ENCODE results near the gene ZHX3.

ZHX3 gene

GRCh38 chr20:41182296-41183212 is 135.0 kb downstream of the ZHX3 start:
- DNase-seq = no peak

- no peak for DNase-seq
Observed at GRCh38 chr20:41181567-41181966, 136.0 kb downstream of the ZHX3 start.

- no peak for DNase-seq
Observed at GRCh38 chr20:41180599-41181333, 136.8 kb downstream of the ZHX3 start.

DNA sequence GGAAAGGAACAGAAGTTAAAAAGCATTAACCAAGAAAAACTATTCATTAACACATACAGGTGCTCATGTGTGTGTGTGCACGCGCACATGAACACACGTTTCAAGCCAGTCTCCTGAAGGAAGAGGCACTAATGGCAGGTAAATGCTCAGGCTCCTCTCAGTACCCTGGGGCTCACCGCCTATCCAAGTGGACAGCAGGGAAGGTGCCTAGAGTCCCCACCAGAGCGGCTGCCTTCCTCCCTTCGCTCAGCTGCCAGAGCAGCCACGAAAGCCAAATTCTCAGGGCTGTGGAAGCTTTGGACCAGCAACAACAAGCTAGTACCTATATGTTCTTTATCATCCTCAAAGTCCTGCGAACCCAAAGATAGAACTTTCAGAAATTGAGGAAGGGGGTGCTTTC is 137.6 kb downstream of the ZHX3 start:
- DNase-seq = no peak

- no peak for DNase-seq
Observed at GRCh38 chr20:41178904-41179432, 138.6 kb downstream of the ZHX3 start.

DNA sequence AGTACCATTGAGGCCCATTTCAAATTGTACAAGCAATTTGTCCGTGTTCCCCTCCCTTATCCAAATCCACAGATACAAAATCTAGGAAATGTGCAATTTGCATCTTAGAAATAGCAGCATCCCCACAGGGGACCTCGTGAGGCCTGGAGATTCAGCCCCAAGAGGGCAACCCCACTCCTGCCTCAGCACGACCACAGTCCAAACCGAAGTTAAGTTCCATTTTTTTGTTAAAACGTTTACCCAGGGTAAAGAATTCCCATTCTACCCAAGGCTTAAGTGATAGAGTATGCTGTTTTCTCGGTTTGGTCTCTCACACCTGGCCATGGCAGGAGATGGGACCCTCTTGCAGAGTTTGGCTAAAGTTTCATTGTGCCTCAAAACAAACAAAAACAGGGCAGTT is 139.0 kb downstream of the ZHX3 start:
- DNase-seq = no peak

DNA sequence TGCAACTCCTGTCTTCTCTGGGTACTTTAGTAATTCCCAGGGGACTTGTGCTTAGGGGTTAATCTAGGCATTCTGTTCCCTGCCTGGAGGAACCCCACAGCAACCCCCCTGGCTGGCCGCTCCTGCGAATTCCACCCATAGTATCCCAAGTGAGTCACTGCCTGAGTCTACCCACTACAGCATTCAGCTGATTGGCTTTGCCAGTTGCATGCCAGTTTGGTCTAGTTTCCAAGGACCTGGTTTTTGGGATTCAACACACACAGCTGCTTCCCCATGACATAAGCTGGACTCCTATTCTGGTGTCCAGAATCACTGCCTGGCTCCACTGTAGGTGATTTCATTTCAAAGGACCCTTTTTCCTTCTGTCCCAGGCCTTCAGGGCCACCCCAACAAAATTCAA is 139.9 kb downstream of the ZHX3 start:
- no peak for DNase-seq

DNA sequence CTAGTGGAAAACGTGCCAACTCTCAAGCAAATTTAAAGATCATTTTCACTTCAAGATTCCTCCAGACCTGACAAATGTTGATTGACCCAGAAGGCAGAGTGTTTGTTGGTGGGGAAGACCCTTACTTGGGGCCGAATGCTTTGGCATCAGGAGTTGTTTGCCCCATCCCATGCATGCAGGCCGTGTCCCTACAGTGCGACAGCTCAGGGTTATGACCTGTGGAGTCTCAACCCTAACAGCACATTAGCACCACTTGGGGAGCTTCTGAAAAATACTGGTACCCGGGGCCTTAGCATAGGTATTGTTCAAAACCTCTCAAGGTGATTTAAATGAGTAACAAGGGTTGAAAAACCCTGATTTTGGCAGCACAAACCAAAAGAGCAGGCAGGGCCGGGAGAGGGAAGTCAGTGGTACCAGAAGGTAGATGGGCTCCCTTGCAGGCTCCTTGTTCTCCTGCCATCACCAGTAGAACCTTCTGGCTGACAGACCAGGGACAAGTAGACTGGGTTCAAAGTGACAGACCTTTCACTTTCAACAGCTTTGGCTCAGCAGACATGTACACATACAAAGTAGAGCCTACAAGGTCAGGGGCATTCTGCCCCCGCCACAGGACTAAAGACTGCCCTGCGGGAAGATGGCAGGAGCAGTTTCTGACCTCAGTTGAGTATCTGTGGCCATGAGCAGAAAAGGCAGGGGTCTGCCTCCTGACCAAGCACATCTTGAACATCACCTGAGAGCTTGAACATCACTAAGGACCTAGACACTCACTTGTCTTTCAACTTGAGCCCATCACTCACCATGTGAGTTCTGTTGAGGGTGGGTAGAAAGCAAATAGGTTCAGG is 140.6 kb downstream of the ZHX3 start:
- DNase-seq = no peak

GRCh38 chr20:41175727-41176330 is 141.7 kb downstream of the ZHX3 start:
- DNase-seq = no peak

GRCh38 chr20:41175201-41175651 is 142.3 kb downstream of the ZHX3 start:
- DNase-seq = no peak

DNA sequence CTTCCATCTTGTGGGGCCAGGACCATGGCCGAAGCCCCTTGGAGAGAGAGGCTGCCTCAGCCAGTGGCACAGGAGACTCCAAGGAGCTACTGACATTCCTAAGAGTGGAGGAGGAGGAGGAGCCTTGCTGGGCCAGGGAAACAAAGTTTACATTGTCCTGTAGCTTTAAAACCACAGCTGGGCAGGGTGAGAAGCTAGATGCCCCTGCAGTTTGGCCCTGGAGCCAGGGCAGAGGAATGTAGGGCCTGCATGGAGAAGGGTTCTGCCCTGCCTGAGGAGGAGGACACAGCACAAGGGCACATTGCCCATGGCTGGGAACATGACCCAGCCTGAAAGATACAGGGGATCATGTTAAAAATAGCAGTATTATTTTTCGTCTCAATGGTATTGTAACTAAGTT is 142.7 kb downstream of the ZHX3 start:
- no peak for DNase-seq

DNA sequence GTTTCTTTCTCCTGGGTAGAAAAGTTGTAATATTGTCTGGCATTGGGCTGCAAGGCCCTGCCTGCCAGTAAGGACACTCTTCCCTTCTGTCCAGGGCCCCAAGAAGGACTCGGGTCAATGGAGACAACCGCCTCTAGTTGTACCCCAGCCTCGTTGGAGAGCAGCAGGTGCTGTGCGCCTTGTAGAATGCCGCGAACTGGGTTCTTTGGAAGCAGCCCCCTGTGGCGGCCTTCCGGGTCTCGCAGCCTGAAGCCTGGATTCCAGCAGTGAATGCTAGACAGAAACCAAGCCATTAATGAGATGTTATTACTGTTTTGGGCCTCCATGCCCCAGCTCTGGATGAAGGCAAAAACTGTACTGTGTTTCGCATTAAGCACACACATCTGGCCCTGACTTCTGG is 143.2 kb downstream of the ZHX3 start:
- no peak for DNase-seq

DNA sequence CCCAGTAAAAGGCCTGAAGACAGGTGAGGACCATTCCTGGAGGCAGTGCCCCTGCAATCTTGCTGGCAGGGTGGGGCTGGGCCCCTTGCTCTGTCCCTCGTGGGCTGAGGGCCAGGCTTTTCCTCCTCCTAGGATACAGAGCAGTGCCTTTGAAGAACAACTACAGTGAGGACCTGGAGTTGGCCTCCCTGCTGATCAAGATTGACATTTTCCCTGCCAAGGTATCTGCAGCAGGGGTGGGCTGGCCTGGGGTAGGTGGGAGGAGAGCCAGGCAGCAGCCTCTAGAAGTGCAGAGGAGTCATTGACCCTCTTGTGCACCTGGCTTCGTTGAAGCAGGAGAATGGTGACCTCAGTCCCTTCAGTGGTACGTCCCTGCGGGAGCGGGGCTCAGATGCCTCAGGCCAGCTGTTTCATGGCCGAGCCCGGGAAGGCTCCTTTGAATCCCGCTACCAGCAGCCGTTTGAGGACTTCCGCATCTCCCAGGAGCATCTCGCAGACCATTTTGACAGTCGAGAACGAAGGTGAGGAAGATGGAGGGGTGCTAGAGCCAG is 143.7 kb downstream of the ZHX3 start:
- DNase-seq = no peak

GRCh38 chr20:41173161-41173721 is 144.3 kb downstream of the ZHX3 start:
- peak; percentile 60 for DNase-seq

- no peak for DNase-seq
Observed at GRCh38 chr20:41172296-41173140, 145.0 kb downstream of the ZHX3 start.

DNA sequence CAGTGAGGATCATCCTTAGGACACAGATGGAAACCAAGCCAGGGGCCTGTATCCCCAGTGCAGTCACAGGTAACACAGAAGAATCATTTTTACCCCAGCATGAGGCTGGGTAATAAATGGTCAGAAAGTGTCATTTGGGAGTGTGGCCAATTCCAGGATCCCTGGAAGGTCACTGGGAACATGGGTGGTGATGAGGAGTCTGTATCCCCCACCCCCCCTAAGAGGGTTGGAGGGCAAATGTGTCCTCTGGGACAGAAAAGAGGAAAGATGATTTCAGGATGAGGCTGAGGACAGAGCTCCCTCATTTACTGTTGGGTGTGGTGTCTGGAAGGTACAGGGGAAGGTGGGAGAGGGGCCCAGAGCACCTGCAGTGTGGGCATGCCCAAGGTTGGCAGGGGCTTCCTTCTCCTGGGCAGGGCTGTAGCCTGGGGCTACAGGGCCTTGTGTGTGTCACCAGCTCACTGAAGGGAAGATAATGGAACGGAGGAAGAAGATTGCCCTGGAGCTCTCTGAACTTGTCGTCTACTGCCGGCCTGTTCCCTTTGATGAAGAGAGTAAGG is 145.7 kb downstream of the ZHX3 start:
- no peak for DNase-seq

DNA sequence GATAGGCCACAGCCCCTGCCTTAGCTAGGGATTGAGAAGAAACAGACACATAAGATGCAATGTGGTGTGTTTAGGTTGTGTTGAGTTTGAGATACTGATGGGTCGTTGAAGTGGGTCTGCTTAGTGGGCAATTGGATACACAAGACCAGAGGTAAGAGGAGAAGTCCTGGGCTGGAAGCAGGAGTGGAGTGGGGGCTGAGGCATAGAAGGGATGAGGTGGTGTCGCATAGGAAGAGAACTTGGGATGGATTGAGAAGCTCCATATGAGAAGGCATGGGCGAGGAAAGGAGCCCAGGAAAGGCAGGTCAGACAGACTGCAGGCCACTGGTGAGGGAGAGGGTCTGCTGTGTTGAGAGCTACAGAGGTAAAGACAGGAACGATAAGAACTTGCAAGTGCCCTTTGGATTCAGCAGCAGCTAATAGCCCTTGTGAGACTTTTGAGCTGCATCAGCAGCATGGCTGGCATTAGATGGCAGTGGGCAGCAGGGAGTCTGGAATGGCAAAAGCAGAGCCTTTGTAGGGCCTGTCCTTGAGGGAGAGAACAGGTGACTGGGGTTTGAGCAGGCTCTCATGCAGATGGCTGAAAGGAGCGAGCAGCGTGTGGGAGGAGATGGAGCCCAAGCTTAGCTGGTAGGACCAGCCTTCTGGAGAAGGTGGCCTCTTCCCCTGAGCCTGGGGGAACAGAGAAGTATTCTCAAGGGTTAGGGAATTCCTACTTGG is 147.0 kb downstream of the ZHX3 start:
- no peak for DNase-seq

DNA sequence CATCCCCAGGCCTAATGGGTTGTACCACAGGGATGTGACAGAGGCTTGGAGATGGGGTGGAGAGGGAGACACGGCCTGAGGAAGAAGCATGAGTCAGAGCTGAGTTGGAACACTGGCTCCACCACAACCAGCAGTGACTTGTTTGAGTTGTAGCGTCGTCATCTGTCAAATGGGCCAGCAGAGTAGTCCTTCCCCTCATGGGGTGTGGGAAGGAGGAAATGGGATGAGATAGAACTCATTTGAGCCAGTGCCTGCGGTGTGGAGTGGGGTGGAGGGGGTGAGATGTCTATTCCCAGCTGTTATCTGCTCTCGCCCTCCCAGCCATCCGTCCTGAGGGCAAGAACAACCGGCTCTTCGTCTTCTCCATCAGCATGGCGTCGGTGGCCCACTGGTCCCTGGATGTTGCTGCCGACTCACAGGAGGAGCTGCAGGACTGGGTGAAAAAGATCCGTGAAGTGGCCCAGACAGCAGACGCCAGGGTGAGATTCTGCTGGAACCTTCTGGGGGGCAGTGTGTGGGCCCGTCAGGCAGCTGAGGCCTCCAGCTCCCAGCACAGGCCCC is 147.7 kb downstream of the ZHX3 start:
- DNase-seq = no peak

DNA sequence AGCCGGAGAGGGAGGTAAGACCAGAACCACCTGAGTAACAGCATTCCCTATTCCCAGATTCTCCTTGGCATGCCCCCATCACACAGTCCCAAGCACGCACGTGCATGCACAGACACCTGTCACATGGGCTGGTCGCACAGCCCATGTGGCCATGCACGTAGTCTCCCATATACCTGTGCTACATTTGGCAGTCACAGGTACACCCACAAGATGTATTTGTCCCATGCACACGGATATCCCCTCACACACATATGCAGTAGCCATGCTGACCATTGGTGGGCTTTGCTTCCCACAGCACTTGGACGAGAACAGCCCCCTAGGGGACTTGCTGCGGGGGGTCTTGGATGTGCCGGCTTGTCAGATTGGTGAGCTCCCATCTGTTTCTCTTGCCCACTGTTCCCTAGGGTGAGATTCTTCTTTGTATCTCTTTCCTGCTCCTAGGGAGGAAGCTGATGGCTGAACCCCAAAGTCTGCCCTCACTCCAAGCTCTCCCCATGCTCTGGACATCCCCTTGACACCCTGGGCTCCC is 148.3 kb downstream of the ZHX3 start:
- no peak for DNase-seq
